PC-9 (cell line): Measurements from ENCODE around the gene KCNK15.

Experiments
- EZH2 ChIP-seq: fragments of 200-600 bp; sonication (generic); IDR thresholded peaks from 2 replicates; pipeline ENCODE4 v1.8.0; 2017; ENCODE audit warnings: antibody characterized with exemption, low read depth
- TF ChIP-seq, protein P1 (sequence below): fragments of 200-600 bp; sonication (generic); conservative IDR thresholded peaks from 2 replicates; pipeline ENCODE4 v1.6.1; 2017; ENCODE audit warnings: mixed run types, antibody characterized with exemption, mild to moderate bottlenecking, moderate library complexity

DNA sequence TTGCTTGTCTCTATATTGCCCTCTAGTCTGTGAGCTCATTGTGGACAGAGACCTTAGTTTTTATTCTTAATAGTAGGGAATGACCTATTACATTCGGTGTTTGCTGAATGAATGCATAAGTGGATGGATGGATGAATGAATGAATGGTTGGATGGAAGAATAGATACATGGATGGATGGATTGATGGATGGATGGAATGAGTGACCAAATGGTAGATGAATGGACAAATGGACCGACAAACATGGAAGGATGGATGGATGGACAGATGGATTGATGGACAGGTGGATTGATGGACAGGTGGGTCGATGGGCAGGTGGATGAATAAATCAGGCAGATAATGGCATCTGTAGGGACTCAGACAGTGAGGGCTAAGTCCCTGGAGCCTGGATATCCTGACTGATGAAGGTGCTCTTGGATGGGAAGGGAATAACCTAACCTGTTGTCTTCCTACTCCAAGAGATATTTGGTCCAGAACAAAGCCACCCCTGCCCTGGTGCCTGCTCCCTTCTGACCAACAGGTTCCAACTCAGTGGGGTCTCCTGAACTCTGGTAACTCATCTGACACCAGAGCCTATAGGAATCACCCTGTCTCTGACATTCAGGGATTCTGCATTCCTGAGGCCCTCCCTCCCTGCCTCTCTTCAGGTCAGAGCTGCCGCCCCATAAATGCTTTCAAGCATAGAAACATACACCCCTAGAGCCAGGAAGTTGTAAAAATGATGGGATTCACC is 40.1 kb upstream of the KCNK15 start:
- TF ChIP-seq, protein P1, sequence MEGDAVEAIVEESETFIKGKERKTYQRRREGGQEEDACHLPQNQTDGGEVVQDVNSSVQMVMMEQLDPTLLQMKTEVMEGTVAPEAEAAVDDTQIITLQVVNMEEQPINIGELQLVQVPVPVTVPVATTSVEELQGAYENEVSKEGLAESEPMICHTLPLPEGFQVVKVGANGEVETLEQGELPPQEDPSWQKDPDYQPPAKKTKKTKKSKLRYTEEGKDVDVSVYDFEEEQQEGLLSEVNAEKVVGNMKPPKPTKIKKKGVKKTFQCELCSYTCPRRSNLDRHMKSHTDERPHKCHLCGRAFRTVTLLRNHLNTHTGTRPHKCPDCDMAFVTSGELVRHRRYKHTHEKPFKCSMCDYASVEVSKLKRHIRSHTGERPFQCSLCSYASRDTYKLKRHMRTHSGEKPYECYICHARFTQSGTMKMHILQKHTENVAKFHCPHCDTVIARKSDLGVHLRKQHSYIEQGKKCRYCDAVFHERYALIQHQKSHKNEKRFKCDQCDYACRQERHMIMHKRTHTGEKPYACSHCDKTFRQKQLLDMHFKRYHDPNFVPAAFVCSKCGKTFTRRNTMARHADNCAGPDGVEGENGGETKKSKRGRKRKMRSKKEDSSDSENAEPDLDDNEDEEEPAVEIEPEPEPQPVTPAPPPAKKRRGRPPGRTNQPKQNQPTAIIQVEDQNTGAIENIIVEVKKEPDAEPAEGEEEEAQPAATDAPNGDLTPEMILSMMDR, result no peak
- no peak for TF ChIP-seq EZH2
